H1 (cell line): ENCODE measurements around the gene NOL4L. TPM values are rescaled to one million over a fixed set of nuclear protein-coding genes. Genes with fewer than 3 reads are reported as not detected.

Experiments used
- CTCF ChIA-PET: fragments of 300-600 bp; sonication (Branson Sonifier 250); formaldehyde crosslinking; loops from one replicate; lab custom pipeline; 2021; ENCODE audit not compliant: partially characterized antibody; lab: Charles Lee
- POLR2A ChIA-PET: fragments of 300-600 bp; sonication (Branson Sonifier 250); formaldehyde crosslinking; loops from one replicate; lab custom pipeline; 2021; ENCODE audit warnings: inconsistent platforms; ENCODE audit not compliant: partially characterized antibody; lab: Charles Lee
- DNase-seq, 2 experiments: peaks; one replicate each; pipeline versions ENCODE4 v3.0.0 to v3.0.0-alpha.2; 2010 to 2022; ENCODE audit warnings: low spot score in 2 of 2, low read depth in 1 of 2, mixed read lengths in 1 of 2
- FAIRE-seq: peaks from 2 replicates; lab custom pipeline; 2011; peaks lifted over from hg19 to GRCh38; lab: Jason Lieb, UNC
- H2AFZ ChIP-seq: 2 replicates; pipeline ENCODE4 v1.8.1; 2012; ENCODE audit warnings: low read length, inconsistent platforms
- H2AK5ac ChIP-seq: 2 replicates; pipeline ENCODE4 v1.6.1; 2013; ENCODE audit warnings: low read depth, low read length
- H2BK120ac ChIP-seq: replicated peaks from 2 replicates; pipeline ENCODE3; 2013; ENCODE audit warnings: low read depth, low read length, inconsistent platforms
- H2BK12ac ChIP-seq: 2 replicates; pipeline ENCODE4 v1.6.1; 2013; ENCODE audit warnings: low read depth, low read length
- H2BK15ac ChIP-seq: 2 replicates; pipeline ENCODE4 v1.6.1; 2013; ENCODE audit warnings: low read length
- H2BK20ac ChIP-seq: 2 replicates; pipeline ENCODE4 v1.6.1; 2013; ENCODE audit warnings: low read length
- H2BK5ac ChIP-seq: 2 replicates; pipeline ENCODE4 v1.6.1; 2013; ENCODE audit warnings: low read depth, low read length
- H3K14ac ChIP-seq: 2 replicates; pipeline ENCODE4 v1.6.1; 2013; ENCODE audit warnings: inconsistent platforms; ENCODE audit not compliant: insufficient read length
- H3K18ac ChIP-seq: 2 replicates; pipeline ENCODE4 v1.6.1; 2013; ENCODE audit warnings: low read length; ENCODE audit errors: extremely low read depth
- H3K23ac ChIP-seq: 2 replicates; pipeline ENCODE4 v1.6.1; 2013; ENCODE audit warnings: inconsistent platforms; ENCODE audit not compliant: insufficient read length
- H3K23me2 ChIP-seq: 2 replicates; pipeline ENCODE4 v1.6.1; 2013; ENCODE audit warnings: low read depth, low read length
- H3K27ac ChIP-seq: 2 replicates; pipeline ENCODE4 v1.6.1; 2011; ENCODE audit warnings: low read depth, low read length, inconsistent platforms
- H3K27me3 ChIP-seq, 4 experiments: replicated peaks in 1 of 4; 1 replicate in 1 of 4; 2 replicates in 3 of 4; pipeline versions ENCODE4 v1.6.1 to v1.8.1; 2011 to 2013; ENCODE audit warnings: low read length in 3 of 4, mild to moderate bottlenecking in 3 of 4, inconsistent platforms in 2 of 4, mixed read lengths in 2 of 4, moderate library complexity in 1 of 4; ENCODE audit not compliant: control insufficient read depth in 3 of 4, insufficient read depth in 3 of 4; ENCODE audit errors: extremely low read depth in 1 of 4
- H3K36me3 ChIP-seq, 4 experiments: 2 replicates each; pipeline versions ENCODE4 v1.6.1 to v1.8.1; 2011 to 2013; ENCODE audit warnings: mild to moderate bottlenecking in 4 of 4, low read length in 3 of 4, moderate library complexity in 2 of 4, control low read depth in 1 of 4, inconsistent platforms in 1 of 4; ENCODE audit not compliant: insufficient read depth in 4 of 4, control insufficient read depth in 2 of 4
- H3K4ac ChIP-seq: replicated peaks from 2 replicates; pipeline ENCODE3; 2013; ENCODE audit warnings: low read length, low read depth, mixed read lengths, inconsistent platforms; ENCODE audit not compliant: insufficient read length
- H3K4me1 ChIP-seq, 4 experiments: replicated peaks in 1 of 4; 1 replicate in 1 of 4; 2 replicates in 3 of 4; pipeline versions ENCODE4 v1.6.1 to v1.8.1; 2011 to 2013; ENCODE audit warnings: low read length in 3 of 4, inconsistent platforms in 2 of 4, mixed read lengths in 1 of 4; ENCODE audit not compliant: insufficient read depth in 4 of 4, control insufficient read depth in 3 of 4
- H3K4me2 ChIP-seq, 2 experiments: 2 replicates each; pipeline versions ENCODE4 v1.6.1 to v1.8.1; 2011 to 2013; ENCODE audit warnings: low read depth in 2 of 2, low read length in 2 of 2, control low read depth in 1 of 2, inconsistent platforms in 1 of 2, mild to moderate bottlenecking in 1 of 2; ENCODE audit not compliant: insufficient read depth in 1 of 2
- H3K4me3 ChIP-seq, 4 experiments: fragments of 200-600, 300-600 bp in 1 of 4; sonication (generic), shearing (Covaris generic), sonication (Bioruptor Twin) in 1 of 4; 2 replicates each; pipeline versions ENCODE4 v1.5.1 to v1.8.1; 2011 to 2016; ENCODE audit warnings: low read length in 4 of 4, low read depth in 3 of 4, control low read depth in 2 of 4, inconsistent platforms in 2 of 4, mild to moderate bottlenecking in 2 of 4, mixed read lengths in 1 of 4, moderate library complexity in 1 of 4; ENCODE audit not compliant: insufficient read depth in 2 of 4; ENCODE audit errors: extremely low read depth in 1 of 4
- H3K56ac ChIP-seq: replicated peaks from 2 replicates; pipeline ENCODE3; 2013; ENCODE audit warnings: low read depth, mild to moderate bottlenecking, mixed read lengths, low read length, inconsistent platforms; ENCODE audit not compliant: insufficient read length
- H3K79me1 ChIP-seq: 2 replicates; pipeline ENCODE4 v1.6.1; 2013; ENCODE audit warnings: low read depth, low read length, control low read depth
- H3K79me2 ChIP-seq, 2 experiments: 2 replicates each; pipeline versions ENCODE4 v1.6.1 to v1.8.1; 2012 to 2013; ENCODE audit warnings: low read length in 2 of 2, mild to moderate bottlenecking in 2 of 2, inconsistent platforms in 1 of 2; ENCODE audit not compliant: insufficient read depth in 2 of 2, control insufficient read depth in 1 of 2
- H3K9ac ChIP-seq, 4 experiments: replicated peaks in 1 of 4; 1 replicate in 1 of 4; 2 replicates in 3 of 4; pipeline versions ENCODE4 v1.6.1 to v1.8.1; 2011 to 2013; ENCODE audit warnings: low read depth in 3 of 4, low read length in 3 of 4, control low read depth in 2 of 4, mild to moderate bottlenecking in 2 of 4, moderate library complexity in 2 of 4, inconsistent platforms in 1 of 4; ENCODE audit errors: extremely low read depth in 1 of 4
- H3K9me3 ChIP-seq, 2 experiments: 2 replicates each; pipeline versions ENCODE4 v1.6.1 to v1.8.1; 2012 to 2013; ENCODE audit warnings: mild to moderate bottlenecking in 2 of 2, moderate library complexity in 2 of 2, control low read depth in 1 of 2, inconsistent platforms in 1 of 2, low read depth in 1 of 2, low read length in 1 of 2, mixed read lengths in 1 of 2; ENCODE audit not compliant: insufficient read depth in 2 of 2
- H4K20me1 ChIP-seq, 2 experiments: replicated peaks in 1 of 2; 2 replicates each; pipeline versions ENCODE3 to v1.8.1; 2011 to 2013; ENCODE audit warnings: inconsistent platforms in 2 of 2, low read length in 2 of 2, mild to moderate bottlenecking in 1 of 2; ENCODE audit not compliant: insufficient read depth in 2 of 2, control insufficient read depth in 1 of 2
- H4K5ac ChIP-seq: 2 replicates; pipeline ENCODE4 v1.6.1; 2013; ENCODE audit warnings: low read length, low read depth, mixed read lengths, inconsistent platforms; ENCODE audit not compliant: insufficient read length
- H4K8ac ChIP-seq: 2 replicates; pipeline ENCODE4 v1.8.0; 2013; ENCODE audit warnings: mild to moderate bottlenecking, moderate library complexity, low read length, inconsistent platforms; ENCODE audit not compliant: insufficient read depth; ENCODE audit errors: extremely low read depth
- H4K91ac ChIP-seq: replicated peaks from 2 replicates; pipeline ENCODE3; 2013; ENCODE audit warnings: low read length, mixed read lengths, inconsistent platforms; ENCODE audit not compliant: insufficient read length
- BACH1 ChIP-seq: IDR thresholded peaks from 2 replicates; pipeline ENCODE4 v1.6.1; 2012; ENCODE audit warnings: low read length, improper control_type of control experiment
- GTF2F1 ChIP-seq: IDR thresholded peaks from 2 replicates; pipeline ENCODE4 v1.6.1; 2012; ENCODE audit warnings: low read depth, low read length, improper control_type of control experiment, borderline replicate concordance
- TEAD4 ChIP-seq: IDR thresholded peaks from 2 replicates; pipeline ENCODE4 v1.6.1; 2012; ENCODE audit warnings: low read depth, low read length, inconsistent platforms, mixed read lengths
- WGBS, 2 experiments: shearing (Covaris generic) in 1 of 2; methylation state at CpG; one replicate each; pipeline versions ENCODE4 v1.1.6 to v1.1.7; 2013 to 2015; ENCODE audit warnings: low lambda C conversion rate in 2 of 2, mixed read lengths in 2 of 2, inconsistent platforms in 1 of 2, low coverage in 1 of 2, missing lambda C conversion rate in 1 of 2; ENCODE audit not compliant: insufficient replicate concordance in 2 of 2, insufficient coverage in 1 of 2, insufficient read length in 1 of 2; ENCODE audit errors: extremely low coverage in 1 of 2, missing lambda C conversion rate in 1 of 2; 5-methylcytosine and 5-hydroxymethylcytosine counted together
- polyA plus RNA-seq, 7 experiments: library from polyadenylated mRNA; depleted of rRNA in 3 of 7; stranded (reverse) in 5 of 7; unstranded in 2 of 7; fragments of >200 nt in 5 of 7; fragments of 200-250 nt in 2 of 7; gene quantifications; 1 replicate in 5 of 7; 2 replicates in 1 of 7; 4 replicates in 1 of 7; pipeline versions ENCODE4 v1.2.1 to v1.2.3, GENCODE V29; 2011 to 2013; ENCODE audit warnings: missing spikeins in 2 of 7, mixed read lengths in 2 of 7
- total RNA-seq: library from RNA; stranded (reverse); fragmentation: NEBNext Ultra II Directional; extraction: Animal tissue kit (Norgen Biotek cat#: 25700); gene quantifications from 2 replicates; pipeline ENCODE4 v1.2.1, GENCODE V29; 2021

NOL4L gene
- total and polyA plus RNA-seq, 2 of the 8 experiments (the other 6 are each of a cell fraction or from before 2014, with no cell fraction given), result 15.3 to 23.7 TPM

GRCh38 chr20:32628960-32629530, 43.9 kb upstream of the NOL4L start:
- Histone ChIP-seq H3K79me2 (no peaks in the 10 kb centered on the region), H4K5ac (no peak overlapping the region), H3K79me1 (no peaks in the 10 kb centered on the region), H2BK15ac (peak overlapping the region; percentile 88; the same call in 1 of the 2 replicates), H3K4me3 (no peak overlapping the region), H3K23ac (no peak overlapping the region), H4K91ac (peak overlapping the region; percentile 17), H3K27ac (no peak overlapping the region), H3K36me3 (no peaks in the 10 kb centered on the region), H4K20me1 (no peaks in the 10 kb centered on the region), H2AK5ac (no peak overlapping the region), H2BK120ac (no peak overlapping the region), H2BK5ac (peak overlapping the region; percentile 71), H3K4me2 (no peak overlapping the region), H3K4me1 (peaks cover 0 to 13% (median 9%) of the 10 kb centered on the region in 4 experiments; a peak in 6 of 7 replicates), H2AFZ (no peak overlapping the region), H3K14ac (no peak overlapping the region), H3K9me3 (no peaks in the 10 kb centered on the region), H4K8ac (no peak overlapping the region), H3K56ac (no peak overlapping the region), H3K23me2 (no peaks in the 10 kb centered on the region), H3K18ac (no peak overlapping the region), H2BK12ac (peak overlapping the region; percentile 68; the same call in 1 of the 2 replicates), H3K27me3 (peaks cover 0 to 2% (median 0%) of the 10 kb centered on the region in 4 experiments; a peak in 1 of 7 replicates), H3K4ac (no peak overlapping the region), H3K9ac (no peak overlapping the region), H2BK20ac (0 out of 2 replicates have a peak overlapping the region, but pooled peaks have one; percentile 61)
- TF ChIP-seq BACH1 (no peak), TEAD4 (no peak), GTF2F1 (no peak)
- FAIRE-seq, result no peak
- ChIA-PET CTCF (interaction anchor here (0.7 to 3.5 kb wide), 7 partner anchors 16 to 144 kb away, joined by 3 to 25 read pairs (median 4); no protein-coding TSS in a partner anchor), POLR2A (interaction anchor here (1.0 to 1.5 kb wide), 3 partner anchors 9 to 171 kb away, joined by 3 to 4 read pairs (median 3); partner anchors contain the start of gene NOL4L)
- DNase-seq, result no peak
- WGBS, 2 experiments, result 82% methylated on average over 7 of the region's 7 CpGs; no CpG with 5 or more reads in 1 of the 2 experiments
